Gastrocnemius medialis (tissue), 4 donors: ENCODE data around the gene C5. TPM values are rescaled to one million over a fixed set of nuclear protein-coding genes. Genes with fewer than 3 reads are reported as not detected.

Source experiments
- ATAC-seq, 2 donors: fragments of 150-250 bp; one replicate each; pipeline ENCODE4 v1.9.1; 2016
- DNase-seq, 2 donors: peaks; one replicate each; pipeline ENCODE4 v3.0.0-alpha.2; 2019
- H3K27ac ChIP-seq, 4 donors: fragments of 200-600 bp; sonication (generic); 1 replicate in 1 of 4; 2 replicates in 3 of 4; pipeline ENCODE4 v1.5.1; 2016 to 2018; ENCODE audit warnings: mild to moderate bottlenecking in 2 of 4, moderate library complexity in 1 of 4
- H3K27me3 ChIP-seq, 3 donors: fragments of 200-600 bp; sonication (generic) in 2 of 3; 1 replicate in 1 of 3; 2 replicates in 2 of 3; pipeline versions ENCODE4 v1.5.1 to v1.6.0; 2016 to 2019; ENCODE audit warnings: mild to moderate bottlenecking in 1 of 3, moderate library complexity in 1 of 3
- H3K36me3 ChIP-seq, 2 donors: fragments of 200-600 bp; sonication (generic) in 1 of 2; one replicate each; pipeline ENCODE4 v1.5.1; 2017 to 2018
- H3K4me1 ChIP-seq, 2 donors: fragments of 200-600 bp; sonication (generic) in 1 of 2; one replicate each; pipeline ENCODE4 v1.5.1; 2016 to 2017; ENCODE audit warnings: mild to moderate bottlenecking in 2 of 2
- H3K4me3 ChIP-seq, 4 donors: fragments of 200-600 bp; sonication (generic) in 3 of 4; 1 replicate in 1 of 4; 2 replicates in 3 of 4; pipeline ENCODE4 v1.5.1; 2016 to 2019; ENCODE audit warnings: mild to moderate bottlenecking in 2 of 4
- H3K9me3 ChIP-seq, 3 donors: fragments of 200-600 bp; sonication (generic) in 2 of 3; 1 replicate in 1 of 3; 2 replicates in 2 of 3; pipeline ENCODE4 v1.5.1; 2016 to 2019
- POLR2A ChIP-seq, 2 donors: fragments of 450-650 bp; IDR thresholded peaks; one replicate each; pipeline ENCODE4 v1.6.1; 2017; ENCODE audit warnings: antibody characterized with exemption in 2 of 2, mild to moderate bottlenecking in 2 of 2, moderate library complexity in 2 of 2
- in situ Hi-C, 4 donors: fragments of 200-750 bp; cut with MboI; loops; one replicate each; pipeline versions ENCODE4 v1.15.0 to v1.8.0; 2017; ENCODE audit warnings: low sequenced_read_pairs in 4 of 4
- intact Hi-C: fragments of 100-400 bp; cut with DNase I; formaldehyde crosslinking; loops from one replicate; pipeline ENCODE4 v1.15.1; 2023; ENCODE audit warnings: low total_unique reads
- total RNA-seq, 4 donors: library from RNA; depleted of rRNA; stranded (reverse); fragments of >200 nt; gene quantifications; one replicate each; pipeline versions ENCODE4 v1.1.0 to v1.2.3, GENCODE V29; 2016
- TF ChIP-seq, protein P1 (sequence below), 5 experiments: fragments of 450-650 bp in 3 of 5; fragments of 200-600 bp in 2 of 5; sonication (generic) in 2 of 5; IDR thresholded peaks in 4 of 5; conservative IDR thresholded peaks in 1 of 5; 1 replicate in 4 of 5; 2 replicates in 1 of 5; pipeline ENCODE4 v1.5.1; 2016 to 2019; ENCODE audit warnings: antibody characterized with exemption in 5 of 5, mild to moderate bottlenecking in 3 of 5, moderate library complexity in 3 of 5

C5 gene
- total RNA-seq, 4 donors from 2014 or later, result 0.22 to 3.9 (median 1.8) TPM

DNA sequence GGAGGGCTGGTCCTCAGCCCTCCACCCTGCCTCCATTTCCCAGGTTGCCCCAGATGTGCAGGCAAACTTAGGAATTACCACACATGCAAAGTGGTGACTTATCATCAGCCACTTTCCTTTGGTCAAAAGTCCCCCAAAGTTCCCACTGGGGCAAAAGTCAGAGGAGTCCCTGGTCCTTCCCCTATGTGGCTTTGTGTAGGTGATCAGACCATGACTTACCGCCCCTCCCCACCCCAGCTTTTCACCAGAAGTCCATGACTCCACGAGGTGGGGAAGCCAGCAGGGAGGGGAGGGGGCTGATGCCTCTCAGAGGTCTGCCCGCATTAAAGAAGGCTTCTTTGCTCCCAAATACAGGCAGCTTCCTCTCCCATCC, 129.3 kb downstream of the C5 start:
- ATAC-seq (no peak), DNase-seq (no peak)
- peaks cover 22 to 23% of the 10 kb centered on the region in 2 donors for H3K4me1 ChIP-seq
- intact Hi-C loops (no loop called here), in situ Hi-C loops (no loop called here)
- TF ChIP-seq POLR2A (IDR thresholded peaks at IDR 0.05), result no peak
- TF ChIP-seq, protein P1, sequence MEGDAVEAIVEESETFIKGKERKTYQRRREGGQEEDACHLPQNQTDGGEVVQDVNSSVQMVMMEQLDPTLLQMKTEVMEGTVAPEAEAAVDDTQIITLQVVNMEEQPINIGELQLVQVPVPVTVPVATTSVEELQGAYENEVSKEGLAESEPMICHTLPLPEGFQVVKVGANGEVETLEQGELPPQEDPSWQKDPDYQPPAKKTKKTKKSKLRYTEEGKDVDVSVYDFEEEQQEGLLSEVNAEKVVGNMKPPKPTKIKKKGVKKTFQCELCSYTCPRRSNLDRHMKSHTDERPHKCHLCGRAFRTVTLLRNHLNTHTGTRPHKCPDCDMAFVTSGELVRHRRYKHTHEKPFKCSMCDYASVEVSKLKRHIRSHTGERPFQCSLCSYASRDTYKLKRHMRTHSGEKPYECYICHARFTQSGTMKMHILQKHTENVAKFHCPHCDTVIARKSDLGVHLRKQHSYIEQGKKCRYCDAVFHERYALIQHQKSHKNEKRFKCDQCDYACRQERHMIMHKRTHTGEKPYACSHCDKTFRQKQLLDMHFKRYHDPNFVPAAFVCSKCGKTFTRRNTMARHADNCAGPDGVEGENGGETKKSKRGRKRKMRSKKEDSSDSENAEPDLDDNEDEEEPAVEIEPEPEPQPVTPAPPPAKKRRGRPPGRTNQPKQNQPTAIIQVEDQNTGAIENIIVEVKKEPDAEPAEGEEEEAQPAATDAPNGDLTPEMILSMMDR (IDR thresholded peaks at IDR 0.05 in 4 of 5, conservative IDR thresholded peaks at IDR 0.05 in 1 of 5), result no peak
- no peak overlapping the region for H3K4me3 ChIP-seq
- H3K27ac ChIP-seq, result peak overlapping the region in 3 of 4 donors; percentile 15 to 61 (median 58)
- no peaks in the 10 kb centered on the region for H3K27me3 ChIP-seq
- no peaks in the 10 kb centered on the region for H3K9me3 ChIP-seq
- H3K36me3 ChIP-seq, result no peaks in the 10 kb centered on the region

DNA sequence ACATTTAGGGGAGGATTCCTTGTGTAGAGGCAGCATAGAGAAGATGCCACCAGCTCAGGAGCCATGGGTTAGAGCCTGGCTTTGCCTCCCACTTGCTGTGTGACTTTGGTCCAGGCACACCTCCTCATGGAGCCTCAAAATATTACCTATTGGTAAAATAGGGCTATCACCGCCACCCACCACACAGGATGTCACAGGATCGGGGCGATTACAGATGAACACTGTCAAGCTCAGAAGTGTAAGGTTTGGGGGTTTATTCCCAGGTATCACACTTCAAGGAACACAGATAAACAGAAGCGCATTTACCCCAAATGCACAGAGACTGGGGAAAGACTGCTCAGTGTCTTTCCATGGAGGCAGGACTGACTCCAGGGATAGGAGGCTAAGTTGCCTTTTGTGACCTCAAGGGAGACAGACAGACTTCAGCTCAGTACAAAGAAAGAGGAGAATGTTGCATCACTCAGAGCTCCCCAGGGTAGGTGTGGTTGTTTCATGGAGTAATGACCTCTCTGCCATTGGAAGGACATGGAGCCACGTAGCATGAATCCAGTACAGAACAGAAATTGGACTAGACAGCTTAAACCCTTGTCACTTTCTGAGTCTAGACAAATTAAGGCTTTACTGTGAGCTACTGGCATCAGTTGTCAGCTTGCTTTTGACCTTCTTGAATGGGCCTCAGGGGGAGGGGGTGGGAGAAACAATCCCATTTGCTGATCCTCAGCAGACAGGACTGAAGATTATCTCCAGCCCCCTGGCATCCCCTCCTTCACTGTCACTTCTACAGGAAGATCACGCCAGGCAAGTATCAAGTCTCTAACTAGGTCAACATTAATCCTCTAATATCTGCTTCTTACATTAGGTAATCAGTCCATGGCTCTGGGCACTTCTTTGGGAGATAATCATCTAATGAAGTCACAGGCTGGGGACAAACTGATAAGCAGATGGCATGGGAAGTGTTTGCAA, 130.0 kb downstream of the C5 start:
- Histone ChIP-seq H3K27ac (peak overlapping the region; percentile 46 to 61 (median 56)), H3K4me3 (no peak overlapping the region), H3K36me3 (no peaks in the 10 kb centered on the region), H3K27me3 (no peaks in the 10 kb centered on the region), H3K9me3 (no peaks in the 10 kb centered on the region), H3K4me1 (peaks cover 22 to 23% of the 10 kb centered on the region in 2 donors)
- intact Hi-C loops, result no loop called here
- DNase-seq, result peak in 1 of 2 donors; percentile 66
- TF ChIP-seq, protein P1 (IDR thresholded peaks at IDR 0.05 in 4 of 5, conservative IDR thresholded peaks at IDR 0.05 in 1 of 5), result no peak
- TF ChIP-seq POLR2A (IDR thresholded peaks at IDR 0.05), result no peak
- ATAC-seq, result peak; percentile 70 to 85
- in situ Hi-C loops, result no loop called here

GRCh38 chr9:120918931-120919842, 130.9 kb downstream of the C5 start:
- in situ Hi-C loops (no loop called here), intact Hi-C loops (no loop called here)
- H3K9me3 ChIP-seq, result no peaks in the 10 kb centered on the region
- H3K27me3 ChIP-seq, result no peaks in the 10 kb centered on the region
- no peak overlapping the region for H3K4me3 ChIP-seq
- peak; percentile 24 to 38 for ATAC-seq
- peak overlapping the region; percentile 46 to 61 (median 56) for H3K27ac ChIP-seq
- DNase-seq, result no peak
- peaks cover 22 to 23% of the 10 kb centered on the region in 2 donors for H3K4me1 ChIP-seq
- TF ChIP-seq POLR2A (IDR thresholded peaks at IDR 0.05), result no peak
- TF ChIP-seq, protein P1 (IDR thresholded peaks at IDR 0.05 in 4 of 5, conservative IDR thresholded peaks at IDR 0.05 in 1 of 5), result no peak
- no peaks in the 10 kb centered on the region for H3K36me3 ChIP-seq

DNA sequence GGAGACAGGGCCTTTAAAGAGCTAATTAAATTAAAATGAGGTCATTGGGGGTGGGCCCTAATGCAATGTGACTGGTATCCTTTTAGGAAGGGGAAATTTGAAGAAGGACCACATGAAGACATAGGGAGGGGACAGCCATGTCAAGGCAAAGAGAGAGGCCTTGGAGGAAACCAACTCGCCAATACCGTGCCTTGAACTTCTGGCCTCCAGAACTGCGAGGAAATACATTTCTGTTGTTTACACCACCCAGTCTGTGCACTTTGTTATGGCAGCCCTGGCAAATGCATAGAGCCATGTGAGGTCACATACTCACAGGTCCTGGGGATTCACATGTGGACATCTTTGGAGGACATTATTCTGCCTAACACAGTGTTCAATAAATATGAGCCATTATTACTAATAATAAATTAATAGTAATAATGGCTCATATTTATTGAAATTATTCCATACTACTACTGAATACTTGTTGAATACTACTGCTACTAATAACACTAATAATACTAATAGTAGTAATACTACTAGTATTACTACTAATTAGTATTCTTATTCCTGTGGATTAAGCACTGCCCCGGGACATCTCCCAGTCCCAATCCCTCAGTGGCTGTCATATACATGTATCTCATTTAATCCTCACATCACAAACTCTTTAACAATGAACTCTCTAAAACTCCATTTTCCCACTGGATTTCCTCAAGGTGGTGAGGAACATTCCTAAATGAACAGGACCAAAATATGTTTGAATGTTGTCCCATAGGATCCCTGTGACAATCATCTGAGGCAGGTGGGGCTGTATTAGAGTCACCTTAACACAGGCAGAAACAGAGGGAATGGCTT, 131.9 kb downstream of the C5 start:
- intact Hi-C loops, result no loop called here
- in situ Hi-C loops, result no loop called here
- TF ChIP-seq, protein P1 (IDR thresholded peaks at IDR 0.05 in 4 of 5, conservative IDR thresholded peaks at IDR 0.05 in 1 of 5), result no peak
- no peak for TF ChIP-seq POLR2A (IDR thresholded peaks at IDR 0.05)
- Histone ChIP-seq H3K27me3 (no peaks in the 10 kb centered on the region), H3K27ac (peak overlapping the region; percentile 46 to 61 (median 56)), H3K4me3 (no peak overlapping the region), H3K9me3 (no peaks in the 10 kb centered on the region), H3K36me3 (no peaks in the 10 kb centered on the region), H3K4me1 (peaks cover 22 to 23% of the 10 kb centered on the region in 2 donors)
- ATAC-seq, result no peak
- DNase-seq, result no peak
